ENCODE results near the gene TTC23L. TPM values are rescaled to one million over a fixed set of nuclear protein-coding genes. Genes with fewer than 3 reads are reported as not detected.

Gene TTC23L
- total RNA-seq, 1 donor: 0.36 TPM

- TF ChIP-seq CTCF (IDR thresholded peaks at IDR 0.05; ENCODE audit: insufficient read depth, low read length): no peak
- H3K4me3 ChIP-seq (ENCODE audit: low read depth, low read length): no peak overlapping the region
- DNase-seq (ENCODE audit: low read depth): peak; percentile 31
Measured at GRCh38 chr5:34895641-34896419, 56.9 kb downstream of the TTC23L start.

- no peak overlapping the region for H3K4me3 ChIP-seq (ENCODE audit: low read depth, low read length)
- DNase-seq (ENCODE audit: low read depth): no peak
- no peak for TF ChIP-seq CTCF (IDR thresholded peaks at IDR 0.05; ENCODE audit: insufficient read depth, low read length)
Measured at GRCh38 chr5:34897646-34898045, 58.7 kb downstream of the TTC23L start.

- peak; percentile 94 for TF ChIP-seq CTCF (IDR thresholded peaks at IDR 0.05; ENCODE audit: insufficient read depth, low read length)
- peak; percentile 83 for DNase-seq (ENCODE audit: low read depth)
- no peak overlapping the region for H3K4me3 ChIP-seq (ENCODE audit: low read depth, low read length)
Measured at GRCh38 chr5:34898258-34898895, 59.4 kb downstream of the TTC23L start.

GRCh38 chr5:34899066-34899465 lies 60.1 kb downstream of the TTC23L start:
- TF ChIP-seq CTCF (IDR thresholded peaks at IDR 0.05; ENCODE audit: insufficient read depth, low read length): no peak
- DNase-seq (ENCODE audit: low read depth): no peak
- H3K4me3 ChIP-seq (ENCODE audit: low read depth, low read length): no peak overlapping the region

GRCh38 chr5:34900652-34901051 lies 61.7 kb downstream of the TTC23L start:
- no peak for TF ChIP-seq CTCF (IDR thresholded peaks at IDR 0.05; ENCODE audit: insufficient read depth, low read length)

GRCh38 chr5:34903260-34903659 lies 64.3 kb downstream of the TTC23L start:
- H3K4me3 ChIP-seq (ENCODE audit: low read depth, low read length): no peak overlapping the region
- no peak for TF ChIP-seq CTCF (IDR thresholded peaks at IDR 0.05; ENCODE audit: insufficient read depth, low read length)
- no peak for DNase-seq (ENCODE audit: low read depth)

More at GRCh38 chr5:34900652-34901051, 61.7 kb downstream of the TTC23L start:
- H3K4me3 ChIP-seq (ENCODE audit: low read depth, low read length): no peak overlapping the region
- no peak for DNase-seq (ENCODE audit: low read depth)
